BE2C (cell line): Measurements from ENCODE around the gene ISYNA1.

Source experiments
- DNase-seq: peaks from one replicate; pipeline ENCODE4 v3.0.0-alpha.2; 2020
- H3K27me3 ChIP-seq: fragments of 250-450 bp; sonication (Bioruptor Pico); 2 replicates; pipeline ENCODE4 v1.5.1; 2020; ENCODE audit warnings: mild to moderate bottlenecking
- H3K36me3 ChIP-seq: fragments of 250-450 bp; sonication (Bioruptor Pico); 2 replicates; pipeline ENCODE4 v1.5.1; 2020; ENCODE audit warnings: mild to moderate bottlenecking
- H3K4me1 ChIP-seq: fragments of 250-450 bp; sonication (Bioruptor Pico); 2 replicates; pipeline ENCODE4 v1.5.1; 2020
- H3K4me3 ChIP-seq: 2 replicates; pipeline ENCODE4 v1.5.1; 2011; ENCODE audit warnings: low read depth, low read length
- H3K9me3 ChIP-seq: fragments of 250-450 bp; sonication (Bioruptor Pico); 2 replicates; pipeline ENCODE4 v1.5.1; 2020
- TF ChIP-seq, protein P1 (sequence below): IDR thresholded peaks from 2 replicates; pipeline ENCODE4 v1.5.1; 2012; ENCODE audit warnings: mild to moderate bottlenecking, low read depth, low read length

ISYNA1 gene

GRCh38 chr19:18401580-18402112 is 36.3 kb downstream of the ISYNA1 start:
- Histone ChIP-seq H3K9me3 (no peaks in the 10 kb centered on the region), H3K4me3 (no peak overlapping the region), H3K4me1 (no peaks in the 10 kb centered on the region), H3K27me3 (no peaks in the 10 kb centered on the region; the same call in 1 of the 2 replicates), H3K36me3 (no peaks in the 10 kb centered on the region)
- DNase-seq, result no peak
- TF ChIP-seq, protein P1, sequence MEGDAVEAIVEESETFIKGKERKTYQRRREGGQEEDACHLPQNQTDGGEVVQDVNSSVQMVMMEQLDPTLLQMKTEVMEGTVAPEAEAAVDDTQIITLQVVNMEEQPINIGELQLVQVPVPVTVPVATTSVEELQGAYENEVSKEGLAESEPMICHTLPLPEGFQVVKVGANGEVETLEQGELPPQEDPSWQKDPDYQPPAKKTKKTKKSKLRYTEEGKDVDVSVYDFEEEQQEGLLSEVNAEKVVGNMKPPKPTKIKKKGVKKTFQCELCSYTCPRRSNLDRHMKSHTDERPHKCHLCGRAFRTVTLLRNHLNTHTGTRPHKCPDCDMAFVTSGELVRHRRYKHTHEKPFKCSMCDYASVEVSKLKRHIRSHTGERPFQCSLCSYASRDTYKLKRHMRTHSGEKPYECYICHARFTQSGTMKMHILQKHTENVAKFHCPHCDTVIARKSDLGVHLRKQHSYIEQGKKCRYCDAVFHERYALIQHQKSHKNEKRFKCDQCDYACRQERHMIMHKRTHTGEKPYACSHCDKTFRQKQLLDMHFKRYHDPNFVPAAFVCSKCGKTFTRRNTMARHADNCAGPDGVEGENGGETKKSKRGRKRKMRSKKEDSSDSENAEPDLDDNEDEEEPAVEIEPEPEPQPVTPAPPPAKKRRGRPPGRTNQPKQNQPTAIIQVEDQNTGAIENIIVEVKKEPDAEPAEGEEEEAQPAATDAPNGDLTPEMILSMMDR, result no peak

DNA sequence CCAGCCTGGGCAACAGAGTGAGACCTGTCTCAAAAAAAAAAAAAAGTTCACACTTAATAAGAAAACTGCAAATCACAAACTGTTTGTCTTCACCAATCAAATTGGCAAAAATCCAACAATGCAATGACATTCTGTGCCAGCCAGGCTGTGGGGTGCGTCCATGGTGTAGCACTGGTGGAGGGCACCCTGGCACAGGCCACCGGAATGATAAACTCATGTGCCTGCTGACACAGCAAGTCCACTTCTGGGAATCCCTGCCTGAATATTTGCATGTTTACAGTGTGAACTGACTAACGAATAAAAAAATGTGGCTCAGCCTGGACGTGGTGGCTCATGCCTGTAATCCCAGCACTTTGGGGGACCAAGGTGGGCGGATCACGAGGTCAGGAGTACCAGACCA is 38.9 kb downstream of the ISYNA1 start:
- Histone ChIP-seq H3K36me3 (no peaks in the 10 kb centered on the region), H3K27me3 (no peaks in the 10 kb centered on the region; the same call in 1 of the 2 replicates), H3K4me3 (no peak overlapping the region), H3K4me1 (no peaks in the 10 kb centered on the region), H3K9me3 (no peaks in the 10 kb centered on the region)
- no peak for DNase-seq
- TF ChIP-seq, protein P1, result no peak

DNA sequence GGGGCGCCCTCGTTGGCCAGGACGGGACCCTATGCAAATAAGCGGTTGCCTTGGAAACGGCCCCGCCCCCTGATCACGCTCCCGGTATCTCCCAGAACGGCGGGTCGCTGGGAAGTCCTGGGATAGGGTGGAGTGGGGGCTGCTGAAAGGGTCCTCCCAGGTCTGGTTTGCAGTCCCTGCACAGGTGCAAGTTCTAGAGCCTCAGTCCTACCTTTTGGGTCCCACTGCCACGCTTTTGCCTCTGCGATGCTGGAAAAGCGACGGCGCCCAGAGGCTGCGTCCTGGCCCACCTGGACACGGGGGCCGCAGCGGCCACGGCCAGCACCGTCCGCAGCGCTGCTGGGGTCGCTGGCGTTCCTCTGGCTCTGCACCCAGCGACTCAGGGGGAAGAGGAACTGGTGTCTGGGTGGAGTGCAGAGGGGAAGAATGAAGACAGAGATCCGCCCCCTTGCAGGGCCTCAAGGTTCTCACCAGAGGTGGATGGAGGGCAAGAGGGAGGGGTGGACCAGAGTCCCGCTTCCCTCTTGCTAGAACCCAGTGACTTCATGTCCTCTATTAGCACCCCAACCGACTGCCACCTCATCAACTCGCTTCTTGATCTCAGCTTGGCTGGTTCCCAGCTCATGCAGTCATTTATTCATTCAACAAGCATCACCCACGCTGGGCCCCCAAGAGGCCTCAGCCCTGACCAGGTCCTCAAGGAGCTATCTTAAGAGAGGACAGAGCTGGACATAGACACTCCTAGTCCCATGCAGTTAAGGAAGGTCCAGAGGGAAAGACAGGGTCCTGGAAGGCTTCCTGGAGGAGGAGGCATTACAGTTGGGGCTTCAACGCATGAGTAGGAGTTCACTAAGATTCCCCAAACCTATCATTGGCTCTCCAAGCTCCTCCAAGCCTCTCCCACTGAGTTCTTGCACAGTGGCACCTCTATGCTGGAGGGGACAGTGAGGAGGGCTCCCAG is 40.4 kb downstream of the ISYNA1 start, which contains the start of gene LRRC25:
TSS of gene LRRC25 (minus strand) at position 381 of the 961 bp plus-strand sequence. CDS start 659 bp downstream, outside the sequence.
- no peaks in the 10 kb centered on the region for H3K36me3 ChIP-seq
- H3K4me3 ChIP-seq, result no peak within 1 kb of the TSS
- H3K4me1 ChIP-seq, result no peaks in the 10 kb centered on the region
- H3K27me3 ChIP-seq, result no peaks in the 10 kb centered on the region; the same call in 1 of the 2 replicates
- TF ChIP-seq, protein P1, result no peak
- no peaks in the 10 kb centered on the region for H3K9me3 ChIP-seq
- DNase-seq, result peak; percentile 58

DNA sequence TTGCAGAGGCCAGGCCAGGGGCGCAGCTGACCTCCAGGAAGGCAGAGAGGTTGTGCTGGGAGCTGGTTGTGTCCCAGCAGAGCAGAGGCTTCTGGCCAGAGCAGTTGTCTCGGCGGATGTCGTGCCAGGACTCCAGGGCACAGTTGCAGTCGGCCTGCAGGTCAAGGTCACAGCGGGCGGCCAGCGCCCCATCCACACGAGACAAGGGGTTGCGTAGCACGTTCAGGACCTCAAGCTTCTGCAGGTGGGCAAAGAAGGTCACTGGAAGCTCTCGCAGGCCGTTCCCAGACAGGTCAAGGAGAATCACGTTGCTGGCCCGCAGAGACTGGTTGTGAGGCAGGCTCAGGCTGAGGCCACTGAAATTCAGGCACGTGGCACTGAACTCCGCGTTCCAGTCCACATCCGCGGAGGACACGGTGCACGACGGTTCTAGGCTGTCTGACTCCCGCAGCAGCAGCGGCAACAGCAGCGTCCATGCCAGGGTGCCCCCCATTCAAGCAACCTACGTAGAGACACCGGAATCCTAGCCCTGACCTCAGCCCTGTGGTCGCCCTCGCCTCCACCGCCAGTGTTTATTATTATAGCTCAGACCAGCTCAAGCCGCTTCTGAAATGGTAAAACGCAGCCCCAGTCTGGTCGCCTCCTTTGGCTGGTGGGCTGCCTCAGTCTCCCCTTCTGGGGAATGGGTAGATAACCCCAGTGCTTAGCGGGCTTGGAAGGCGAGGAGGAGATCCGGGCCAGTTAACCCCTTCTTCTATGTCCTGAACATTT is 41.3 kb downstream of the ISYNA1 start:
- H3K9me3 ChIP-seq, result no peaks in the 10 kb centered on the region
- no peak for DNase-seq
- H3K27me3 ChIP-seq, result no peaks in the 10 kb centered on the region; the same call in 1 of the 2 replicates
- H3K4me1 ChIP-seq, result no peaks in the 10 kb centered on the region
- H3K36me3 ChIP-seq, result no peaks in the 10 kb centered on the region
- no peak overlapping the region for H3K4me3 ChIP-seq
- TF ChIP-seq, protein P1, result no peak

DNA sequence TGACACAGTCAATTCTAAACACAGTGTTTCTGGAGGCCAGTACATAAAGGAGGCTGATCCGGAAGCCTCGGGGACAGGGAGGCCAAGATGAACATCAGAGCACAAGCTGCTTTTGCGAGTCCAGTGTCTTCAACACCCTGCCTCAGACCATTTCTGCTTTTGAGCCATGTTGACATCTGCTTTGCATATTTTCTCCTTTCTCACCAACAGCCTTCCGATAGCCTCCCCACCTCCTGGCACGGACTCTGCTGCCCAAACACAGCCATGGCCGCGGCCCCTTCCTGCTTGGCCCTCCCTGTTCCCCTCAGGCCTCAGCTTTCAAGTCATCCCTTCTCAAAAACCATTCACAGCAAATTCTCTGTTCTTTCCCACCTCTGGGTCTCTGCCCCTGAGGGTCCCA is 44.1 kb downstream of the ISYNA1 start:
- Histone ChIP-seq H3K4me3 (no peak overlapping the region), H3K9me3 (no peaks in the 10 kb centered on the region), H3K27me3 (no peaks in the 10 kb centered on the region; the same call in 1 of the 2 replicates), H3K4me1 (no peaks in the 10 kb centered on the region), H3K36me3 (no peaks in the 10 kb centered on the region)
- DNase-seq, result no peak
- TF ChIP-seq, protein P1, result no peak
